Smooth muscle cell (in vitro differentiated cells): ENCODE measurements around the gene SLC38A11. TPM values are rescaled to one million over a fixed set of nuclear protein-coding genes. Genes with fewer than 3 reads are reported as not detected.
A peak's percentile ranks its signal among the peaks of the same experiment; 100 is the strongest.

Source experiments
- DNase-seq: peaks from one replicate; lab custom pipeline; 2025; ENCODE audit not compliant: unreplicated experiment; lab: John Stamatoyannopoulos, UW
- H2AFZ ChIP-seq: fragments of 200-600 bp; sonication (generic); 2 replicates; pipeline ENCODE4 v1.6.0; 2016; ENCODE audit warnings: antibody characterized with exemption, low read depth, mild to moderate bottlenecking
- H3F3A ChIP-seq: fragments of 200-600 bp; sonication (generic); 2 replicates; pipeline ENCODE4 v1.6.0; 2017; ENCODE audit warnings: antibody characterized with exemption, low read depth
- H3K27ac ChIP-seq: fragments of 200-600 bp; sonication (generic); 2 replicates; pipeline ENCODE4 v1.5.1; 2016; ENCODE audit warnings: low read depth, mild to moderate bottlenecking
- H3K27me3 ChIP-seq: fragments of 200-600 bp; sonication (generic); 2 replicates; pipeline ENCODE4 v1.6.1; 2016; ENCODE audit warnings: low read depth, mild to moderate bottlenecking
- H3K36me3 ChIP-seq: fragments of 200-600 bp; sonication (generic); 2 replicates; pipeline ENCODE4 v1.5.1; 2016; ENCODE audit warnings: low read depth
- H3K4me1 ChIP-seq: fragments of 200-600 bp; sonication (generic); 2 replicates; pipeline ENCODE4 v1.5.1; 2016; ENCODE audit warnings: low read depth
- H3K4me2 ChIP-seq: fragments of 200-600 bp; sonication (generic); 2 replicates; pipeline ENCODE4 v1.6.0; 2016; ENCODE audit warnings: mild to moderate bottlenecking
- H3K4me3 ChIP-seq: fragments of 200-600 bp; sonication (generic); 2 replicates; pipeline ENCODE4 v1.5.1; 2016; ENCODE audit warnings: mild to moderate bottlenecking
- H3K79me2 ChIP-seq: fragments of 200-600 bp; sonication (generic); 2 replicates; pipeline ENCODE4 v1.6.0; 2016; ENCODE audit warnings: low read depth, mild to moderate bottlenecking
- H3K9ac ChIP-seq: fragments of 200-600 bp; sonication (generic); 2 replicates; pipeline ENCODE4 v1.6.0; 2016; ENCODE audit warnings: low read depth
- H3K9me3 ChIP-seq: fragments of 200-600 bp; sonication (generic); replicated peaks from 2 replicates; pipeline ENCODE4 v1.5.1; 2016; ENCODE audit warnings: low read depth
- H4K20me1 ChIP-seq: fragments of 200-600 bp; sonication (generic); 2 replicates; pipeline ENCODE4 v1.6.0; 2016; ENCODE audit warnings: low read depth
- WGBS: methylation state at CpG from one replicate; pipeline ENCODE4 v1.1.7; 2016; ENCODE audit warnings: low lambda C conversion rate; 5-methylcytosine and 5-hydroxymethylcytosine counted together
- polyA plus RNA-seq: library from polyadenylated mRNA; unstranded; fragments of >200 nt; fragmentation: Nextera tagmentation; extraction: Ambion mirVana; gene quantifications from 2 replicates; pipeline ENCODE4 v1.2.1, GENCODE V29; 2016
- total RNA-seq: library from RNA; depleted of rRNA; stranded (reverse); fragments of >200 nt; gene quantifications from 2 replicates; pipeline ENCODE4 v1.2.3, GENCODE V29; 2014
- TF ChIP-seq, protein P1 (sequence below): fragments of 200-600 bp; sonication (generic); IDR thresholded peaks from 2 replicates; pipeline ENCODE4 v1.5.1; 2017; ENCODE audit warnings: borderline replicate concordance, mild to moderate bottlenecking, antibody characterized with exemption; ENCODE audit not compliant: insufficient read depth, poor library complexity, severe bottlenecking

The SLC38A11 gene
- total and polyA plus RNA-seq, 2 experiments from 2014 or later: not detected

GRCh38 chr2:164976301-164976700 lies 21.0 kb upstream of the SLC38A11 start:
- no peak overlapping the region for H3K4me2 ChIP-seq

DNA sequence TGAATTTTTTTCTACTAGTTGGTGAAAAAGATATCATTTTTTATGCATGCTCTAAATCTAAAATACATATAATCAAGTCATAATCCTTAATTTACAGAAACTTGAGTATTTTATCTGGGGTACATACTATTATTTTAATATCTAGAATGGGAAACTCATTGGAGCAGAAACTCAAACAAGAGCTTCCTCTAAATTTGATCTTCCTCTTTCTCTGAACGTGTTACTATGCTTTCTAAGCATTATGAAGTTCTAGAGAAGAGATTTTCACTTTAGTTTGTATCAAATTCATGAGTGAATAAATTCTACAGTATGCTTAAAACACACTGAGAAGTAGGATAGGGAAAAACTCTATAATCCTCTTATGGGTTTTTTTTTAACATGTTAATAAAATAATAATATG lies 20.6 kb upstream of the SLC38A11 start:
- Histone ChIP-seq H2AFZ (no peak overlapping the region), H3K79me2 (no peaks in the 10 kb centered on the region), H3K27ac (no peak overlapping the region), H3K9ac (no peak overlapping the region), H3K4me1 (peaks cover under 1% of the 10 kb centered on the region), H3K9me3 (no peaks in the 10 kb centered on the region), H3K4me3 (no peak overlapping the region), H3K27me3 (no peaks in the 10 kb centered on the region), H3K4me2 (no peak overlapping the region), H3F3A (peaks cover 3% of the 10 kb centered on the region), H3K36me3 (no peaks in the 10 kb centered on the region), H4K20me1 (no peaks in the 10 kb centered on the region)
- WGBS: 78% methylated on average over 1 of the region's 1 CpG
- TF ChIP-seq, protein P1, sequence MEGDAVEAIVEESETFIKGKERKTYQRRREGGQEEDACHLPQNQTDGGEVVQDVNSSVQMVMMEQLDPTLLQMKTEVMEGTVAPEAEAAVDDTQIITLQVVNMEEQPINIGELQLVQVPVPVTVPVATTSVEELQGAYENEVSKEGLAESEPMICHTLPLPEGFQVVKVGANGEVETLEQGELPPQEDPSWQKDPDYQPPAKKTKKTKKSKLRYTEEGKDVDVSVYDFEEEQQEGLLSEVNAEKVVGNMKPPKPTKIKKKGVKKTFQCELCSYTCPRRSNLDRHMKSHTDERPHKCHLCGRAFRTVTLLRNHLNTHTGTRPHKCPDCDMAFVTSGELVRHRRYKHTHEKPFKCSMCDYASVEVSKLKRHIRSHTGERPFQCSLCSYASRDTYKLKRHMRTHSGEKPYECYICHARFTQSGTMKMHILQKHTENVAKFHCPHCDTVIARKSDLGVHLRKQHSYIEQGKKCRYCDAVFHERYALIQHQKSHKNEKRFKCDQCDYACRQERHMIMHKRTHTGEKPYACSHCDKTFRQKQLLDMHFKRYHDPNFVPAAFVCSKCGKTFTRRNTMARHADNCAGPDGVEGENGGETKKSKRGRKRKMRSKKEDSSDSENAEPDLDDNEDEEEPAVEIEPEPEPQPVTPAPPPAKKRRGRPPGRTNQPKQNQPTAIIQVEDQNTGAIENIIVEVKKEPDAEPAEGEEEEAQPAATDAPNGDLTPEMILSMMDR: no peak
- DNase-seq: no peak

More at GRCh38 chr2:164976301-164976700, 21.0 kb upstream of the SLC38A11 start:
- WGBS: 78% methylated on average over 3 of the region's 3 CpGs
- TF ChIP-seq, protein P1: no peak
- H3K4me1 ChIP-seq: peaks cover 5% of the 10 kb centered on the region
- no peaks in the 10 kb centered on the region for H3K79me2 ChIP-seq
- no peak overlapping the region for H3K27ac ChIP-seq
- H3K9me3 ChIP-seq: no peaks in the 10 kb centered on the region
- H3K36me3 ChIP-seq: no peaks in the 10 kb centered on the region
- peaks cover 3% of the 10 kb centered on the region for H3F3A ChIP-seq
- DNase-seq: no peak
- H3K27me3 ChIP-seq: no peaks in the 10 kb centered on the region
- no peaks in the 10 kb centered on the region for H4K20me1 ChIP-seq
- H3K9ac ChIP-seq: no peak overlapping the region
- no peak overlapping the region for H3K4me3 ChIP-seq
- no peak overlapping the region for H2AFZ ChIP-seq

DNA sequence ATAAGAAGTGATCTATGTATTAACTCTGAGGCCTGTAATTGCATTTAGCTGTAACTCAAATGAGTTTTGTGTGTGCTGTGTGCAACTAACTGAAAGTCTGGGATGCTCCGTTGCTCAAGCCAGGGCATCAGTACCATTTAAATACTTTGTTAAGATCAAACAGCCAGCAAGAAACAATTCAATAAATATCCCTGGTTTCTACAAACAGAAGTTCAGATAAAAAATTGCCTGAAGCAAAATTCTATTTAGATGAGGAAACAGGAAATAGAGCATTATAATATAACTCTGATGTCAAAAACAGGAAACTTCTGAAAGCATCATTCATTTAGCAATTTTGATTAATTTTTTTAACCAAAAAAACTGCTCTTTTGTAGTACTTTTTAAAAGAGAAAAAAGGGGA lies 18.9 kb upstream of the SLC38A11 start:
- H2AFZ ChIP-seq: no peak overlapping the region
- H3K4me1 ChIP-seq: no peaks in the 10 kb centered on the region
- H3F3A ChIP-seq: no peaks in the 10 kb centered on the region
- no peak overlapping the region for H3K4me2 ChIP-seq
- H3K27ac ChIP-seq: no peak overlapping the region
- no peak overlapping the region for H3K4me3 ChIP-seq
- no peaks in the 10 kb centered on the region for H4K20me1 ChIP-seq
- DNase-seq: no peak
- H3K79me2 ChIP-seq: no peaks in the 10 kb centered on the region
- TF ChIP-seq, protein P1: no peak
- no peaks in the 10 kb centered on the region for H3K27me3 ChIP-seq
- H3K36me3 ChIP-seq: no peaks in the 10 kb centered on the region
- no peak overlapping the region for H3K9ac ChIP-seq
- 74% methylated on average over 1 of the region's 1 CpG for WGBS
- H3K9me3 ChIP-seq: no peaks in the 10 kb centered on the region

DNA sequence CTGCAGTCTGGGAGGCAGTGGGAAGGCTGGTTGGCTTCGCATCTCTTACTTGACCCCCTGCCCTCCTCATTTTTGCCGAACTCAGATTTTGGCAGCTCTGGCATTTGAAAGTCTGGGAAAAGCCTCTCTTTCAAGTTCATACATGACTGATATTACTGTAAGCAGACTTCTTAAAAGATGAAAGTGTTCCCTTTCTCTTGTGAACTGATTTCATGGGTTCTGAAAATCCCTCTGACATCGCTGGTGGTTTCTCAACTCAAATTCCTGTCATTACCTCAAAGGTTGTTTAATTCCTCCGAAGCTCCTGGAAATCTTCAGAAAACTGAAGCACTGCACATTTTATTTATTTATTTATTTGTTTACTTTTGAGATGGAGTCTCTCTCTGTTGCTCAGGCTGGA lies 16.9 kb upstream of the SLC38A11 start:
- H3K4me3 ChIP-seq: no peak overlapping the region
- H3K9ac ChIP-seq: no peak overlapping the region
- no peaks in the 10 kb centered on the region for H3F3A ChIP-seq
- H4K20me1 ChIP-seq: no peaks in the 10 kb centered on the region
- no peaks in the 10 kb centered on the region for H3K36me3 ChIP-seq
- 26% methylated on average over 4 of the region's 4 CpGs for WGBS
- peak overlapping the region; percentile 18 for H3K4me2 ChIP-seq
- no peaks in the 10 kb centered on the region for H3K79me2 ChIP-seq
- TF ChIP-seq, protein P1: no peak
- no peaks in the 10 kb centered on the region for H3K9me3 ChIP-seq
- peaks cover 8% of the 10 kb centered on the region for H3K4me1 ChIP-seq
- H3K27me3 ChIP-seq: no peaks in the 10 kb centered on the region
- H3K27ac ChIP-seq: no peak overlapping the region
- H2AFZ ChIP-seq: no peak overlapping the region
- no peak for DNase-seq
